GM20431 (cell line): Measurements from ENCODE around the gene PPM1M.

ENCODE experiments used
- in situ Hi-C: fragments of 300-500 bp; cut with MseI, MboI; formaldehyde crosslinking; loops from one replicate; pipeline ENCODE4 v1.15.0; 2020; ENCODE audit warnings: low sequenced_read_pairs; ENCODE audit not compliant: unreplicated experiment

PPM1M gene

GRCh38 chr3:52292247-52293065 lies 46.9 kb downstream of the PPM1M start:
- in situ Hi-C loops: loop anchor here (5.0 kb wide), 1 partner anchor 45 kb away; no protein-coding TSS in a partner anchor

GRCh38 chr3:52293491-52294319 lies 48.1 kb downstream of the PPM1M start:
- in situ Hi-C loops: loop anchor here (5.0 kb wide), 1 partner anchor 44 kb away; no protein-coding TSS in a partner anchor

- in situ Hi-C loops: loop anchor here (5.0 kb wide), 1 partner anchor 43 kb away; no protein-coding TSS in a partner anchor
Measured at GRCh38 chr3:52294320-52295150, 49.0 kb downstream of the PPM1M start.

- in situ Hi-C loops: no loop called here
Measured at GRCh38 chr3:52295671-52296208, 50.2 kb downstream of the PPM1M start.

GRCh38 chr3:52297242-52298148 lies 51.9 kb downstream of the PPM1M start:
- in situ Hi-C loops: no loop called here

GRCh38 chr3:52298149-52299098 lies 52.9 kb downstream of the PPM1M start:
- in situ Hi-C loops: no loop called here

- in situ Hi-C loops: no loop called here
Measured at GRCh38 chr3:52299247-52299878, 53.8 kb downstream of the PPM1M start.
